Measurements from ENCODE around the gene ZNF550.

The ZNF550 gene

DNA sequence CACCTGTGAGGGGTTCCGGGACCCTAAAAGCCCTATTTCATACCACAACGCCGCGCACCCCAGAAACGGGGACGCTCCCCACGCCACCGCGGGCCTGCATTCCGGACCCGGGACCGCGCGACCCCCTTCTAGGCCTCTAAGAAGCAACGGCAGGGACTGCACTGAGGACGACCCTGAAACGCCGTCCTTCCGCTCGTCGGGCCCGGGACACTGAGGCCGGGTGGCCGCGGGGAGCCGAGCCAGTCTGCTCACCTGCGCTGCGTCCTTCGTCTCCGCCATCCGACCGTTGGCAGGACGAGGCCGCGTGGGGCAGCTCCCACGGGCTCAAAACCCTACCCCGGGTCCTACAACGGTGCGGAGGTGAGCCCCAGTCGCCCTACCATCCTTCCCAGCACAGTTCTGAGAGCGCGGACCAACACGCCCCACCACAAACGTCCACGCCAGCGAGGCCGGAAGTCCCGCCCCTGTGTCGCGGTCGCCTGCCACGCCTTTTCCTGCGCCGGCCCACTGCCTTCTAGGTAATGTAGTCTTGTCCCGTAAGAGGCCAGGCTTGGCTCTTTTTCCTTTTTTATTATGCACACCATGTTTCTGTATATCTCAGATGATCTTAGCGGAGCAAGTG lies at the start of gene ZNF550:
ZNF550 (minus strand) TSS at position 460 of the 622 bp plus-strand sequence; CDS start at position 279, 181 bp downstream.
- TF ChIP-seq GATA2 (IDR thresholded peaks at IDR 0.05; ENCODE audit: low read depth, low read length) (no peak), GATA3 (IDR thresholded peaks at IDR 0.05; ENCODE audit: low read depth, low read length) (no peak)

GRCh38 chr19:57606931-57607330 lies 47.3 kb upstream of the ZNF550 start:
- TF ChIP-seq GATA2 (IDR thresholded peaks at IDR 0.05; ENCODE audit: low read depth, low read length) (no peak), GATA3 (IDR thresholded peaks at IDR 0.05; ENCODE audit: low read depth, low read length) (no peak)

DNA sequence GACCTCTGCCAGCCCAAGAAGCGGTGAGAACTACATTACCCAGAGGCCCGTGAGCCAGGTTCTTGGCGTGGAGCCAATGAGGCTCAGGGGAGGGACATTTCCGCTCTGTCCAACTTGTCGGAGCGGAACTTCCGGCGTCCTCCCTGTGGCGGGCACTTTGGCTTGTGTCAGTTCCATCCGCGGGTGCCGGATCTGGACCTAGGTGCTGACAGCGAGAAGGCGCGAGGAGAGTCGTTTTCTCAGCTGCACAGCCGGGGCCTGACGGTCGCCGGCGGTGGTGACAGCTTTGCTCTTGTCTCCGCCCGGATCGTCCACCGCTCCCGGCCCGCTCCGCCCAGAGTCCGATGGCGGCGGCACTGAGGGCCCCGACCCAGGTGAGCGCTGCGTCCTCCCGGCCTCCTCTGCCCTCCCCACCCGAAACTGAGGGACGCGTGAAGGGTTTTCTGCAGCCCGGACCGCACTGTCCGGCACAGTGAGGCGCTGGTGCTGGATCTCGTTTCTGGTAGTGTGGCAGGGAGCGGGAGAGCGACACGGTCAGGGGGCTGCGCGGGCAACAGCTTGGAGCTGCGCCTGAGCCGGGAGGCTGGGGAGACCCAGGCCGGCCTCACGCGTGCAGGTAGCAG lies 40.2 kb upstream of the ZNF550 start, which contains the start of gene ZNF530:
ZNF530 (plus strand) TSS at position 125 of the 623 bp plus-strand sequence. CDS start 4,461 bp downstream, outside the sequence.
- TF ChIP-seq GATA2 (IDR thresholded peaks at IDR 0.05; ENCODE audit: low read depth, low read length) (no peak), GATA3 (IDR thresholded peaks at IDR 0.05; ENCODE audit: low read depth, low read length) (no peak)

DNA sequence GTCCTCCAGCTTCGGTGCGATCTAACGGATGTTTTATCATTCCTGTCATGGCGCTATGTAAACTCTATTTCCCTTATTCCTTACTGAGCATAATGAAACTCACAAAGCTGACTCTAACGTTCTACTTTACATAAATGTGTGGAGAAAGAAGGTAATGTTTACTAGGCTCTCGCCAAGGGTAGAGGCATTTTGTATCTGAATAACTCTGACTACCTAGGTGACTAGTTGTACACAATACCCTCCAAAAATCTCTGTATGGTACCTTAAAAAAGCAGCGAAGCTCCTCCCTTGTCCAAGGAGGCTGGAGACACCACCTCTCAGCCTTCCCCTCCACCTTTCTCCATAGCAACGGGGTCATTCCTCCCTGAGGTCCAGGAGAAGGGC lies 39.7 kb upstream of the ZNF550 start:
- TF ChIP-seq GATA3 (IDR thresholded peaks at IDR 0.05; ENCODE audit: low read depth, low read length): no peak
- TF ChIP-seq GATA2 (IDR thresholded peaks at IDR 0.05; ENCODE audit: low read depth, low read length): no peak

DNA sequence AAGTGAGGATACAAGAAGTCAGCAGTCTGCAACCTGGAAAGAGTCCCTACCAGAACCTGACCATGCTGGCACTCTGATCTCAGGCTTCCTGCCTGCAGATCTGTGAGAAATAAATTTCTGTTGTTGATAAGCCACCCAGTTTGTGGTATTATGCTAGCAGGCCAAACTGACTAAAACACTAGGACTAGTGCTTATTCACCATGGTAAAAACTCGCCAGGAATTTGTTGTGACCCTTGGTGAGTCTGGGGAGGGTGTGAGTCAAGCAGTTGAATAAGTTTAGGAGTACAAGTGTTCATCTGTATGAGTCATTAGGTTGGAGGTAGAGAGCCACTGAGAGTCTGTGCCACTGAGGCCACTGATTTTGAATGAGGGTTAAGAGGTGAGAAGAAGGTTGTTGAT lies 27.9 kb upstream of the ZNF550 start:
- TF ChIP-seq GATA3 (IDR thresholded peaks at IDR 0.05; ENCODE audit: low read depth, low read length) (no peak), GATA2 (IDR thresholded peaks at IDR 0.05; ENCODE audit: low read depth, low read length) (no peak)

GRCh38 chr19:57583521-57584416 lies 24.1 kb upstream of the ZNF550 start, which contains the start of gene ZIK1:
Gene ZIK1, plus strand, starts transcription at chr19:57584145. Its CDS starts 212 bp downstream, at chr19:57584357.
- TF ChIP-seq GATA2 (IDR thresholded peaks at IDR 0.05; ENCODE audit: low read depth, low read length): no peak
- TF ChIP-seq GATA3 (IDR thresholded peaks at IDR 0.05; ENCODE audit: low read depth, low read length): no peak

- no peak for TF ChIP-seq GATA2 (IDR thresholded peaks at IDR 0.05; ENCODE audit: low read depth, low read length)
- TF ChIP-seq GATA3 (IDR thresholded peaks at IDR 0.05; ENCODE audit: low read depth, low read length): no peak
Measured at GRCh38 chr19:57583104-57583520, 23.4 kb upstream of the ZNF550 start.

DNA sequence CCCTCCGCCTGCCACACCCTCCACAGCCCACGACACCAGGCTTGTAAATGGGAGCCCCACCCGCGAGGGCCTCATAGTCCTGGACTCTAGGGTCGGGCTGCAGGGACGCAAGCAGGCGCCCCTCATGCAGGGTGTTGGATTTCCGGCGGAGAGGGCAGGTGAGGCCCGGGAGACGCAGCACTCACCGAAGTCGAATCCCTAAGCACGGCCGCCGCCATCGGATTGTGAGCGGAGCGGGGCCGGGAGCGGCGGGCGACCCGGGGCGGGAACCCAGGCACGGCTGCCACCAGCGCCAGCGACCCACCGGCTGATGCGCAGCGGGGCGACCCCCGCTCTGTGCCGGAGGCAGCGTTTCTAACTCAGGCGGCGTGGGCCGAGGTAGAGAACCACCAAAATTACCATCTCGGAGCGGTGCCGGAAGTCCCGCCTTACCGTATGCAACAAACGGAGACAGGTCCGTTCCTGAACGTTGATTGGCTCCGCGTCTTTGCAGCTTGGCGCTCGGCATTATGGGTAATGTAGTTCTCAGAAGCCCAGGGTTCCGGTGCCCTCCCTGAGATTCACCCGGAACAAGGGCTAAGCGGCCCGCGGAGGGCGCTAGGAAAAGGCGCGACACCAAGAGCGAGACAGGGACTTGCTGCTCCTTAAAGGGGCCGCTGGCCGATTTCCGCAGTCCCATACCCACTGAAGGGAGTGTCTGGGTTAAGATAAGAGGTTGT lies 19.0 kb upstream of the ZNF550 start, which contains the start of gene ZNF416:
ZNF416 (minus strand) TSS at position 425 of the 719 bp plus-strand sequence; CDS start at position 218, 207 bp downstream.
- TF ChIP-seq GATA3 (IDR thresholded peaks at IDR 0.05; ENCODE audit: low read depth, low read length) (no peak), GATA2 (IDR thresholded peaks at IDR 0.05; ENCODE audit: low read depth, low read length) (no peak)

DNA sequence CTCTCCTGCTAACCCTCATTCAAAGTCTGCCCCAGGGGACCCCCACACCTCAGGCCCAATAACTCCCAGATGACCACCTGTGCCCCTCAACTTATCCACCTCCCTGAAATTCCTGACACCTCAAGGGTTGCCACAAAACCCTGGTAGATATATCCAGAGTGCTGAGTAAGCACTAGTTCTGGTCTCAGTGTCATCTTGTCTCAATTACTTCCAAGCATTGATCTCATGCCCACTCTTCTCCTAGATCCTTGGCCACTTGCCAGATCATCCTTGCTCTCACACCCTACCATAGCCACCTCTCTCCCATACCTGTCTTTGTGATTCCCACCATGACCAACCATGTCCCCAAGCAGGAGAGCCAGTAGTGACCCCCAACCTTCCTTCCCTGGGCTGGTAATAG lies 17.0 kb upstream of the ZNF550 start:
- TF ChIP-seq GATA2 (IDR thresholded peaks at IDR 0.05; ENCODE audit: low read depth, low read length): no peak
- no peak for TF ChIP-seq GATA3 (IDR thresholded peaks at IDR 0.05; ENCODE audit: low read depth, low read length)

DNA sequence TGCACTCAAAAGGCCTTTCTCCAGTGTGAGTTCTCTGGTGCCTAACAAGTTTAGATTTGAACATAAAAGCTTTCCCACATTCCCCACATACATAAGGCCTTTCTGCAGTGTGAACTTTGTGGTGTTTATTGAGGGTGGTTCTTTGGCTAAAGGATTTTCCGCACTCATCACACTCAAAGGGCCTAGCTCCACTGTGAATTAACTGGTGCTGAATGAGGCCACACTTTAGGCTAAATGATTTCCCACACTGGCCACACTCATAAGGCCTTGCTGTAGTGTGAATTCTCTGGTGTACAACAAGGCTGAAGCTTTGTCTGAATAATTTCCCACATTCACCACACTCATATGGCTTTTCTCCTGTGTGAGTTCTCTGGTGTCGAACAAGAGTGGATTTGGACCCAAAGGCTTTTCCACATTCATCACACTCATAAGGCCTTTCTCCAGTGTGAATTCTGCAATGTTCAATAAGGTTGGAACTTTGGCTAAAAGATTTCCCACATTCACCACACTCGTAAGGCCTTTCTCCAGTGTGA lies 12.8 kb upstream of the ZNF550 start:
- no peak for TF ChIP-seq GATA3 (IDR thresholded peaks at IDR 0.05; ENCODE audit: low read depth, low read length)
- no peak for TF ChIP-seq GATA2 (IDR thresholded peaks at IDR 0.05; ENCODE audit: low read depth, low read length)

GRCh38 chr19:57570707-57571106 lies 11.0 kb upstream of the ZNF550 start:
- no peak for TF ChIP-seq GATA3 (IDR thresholded peaks at IDR 0.05; ENCODE audit: low read depth, low read length)

DNA sequence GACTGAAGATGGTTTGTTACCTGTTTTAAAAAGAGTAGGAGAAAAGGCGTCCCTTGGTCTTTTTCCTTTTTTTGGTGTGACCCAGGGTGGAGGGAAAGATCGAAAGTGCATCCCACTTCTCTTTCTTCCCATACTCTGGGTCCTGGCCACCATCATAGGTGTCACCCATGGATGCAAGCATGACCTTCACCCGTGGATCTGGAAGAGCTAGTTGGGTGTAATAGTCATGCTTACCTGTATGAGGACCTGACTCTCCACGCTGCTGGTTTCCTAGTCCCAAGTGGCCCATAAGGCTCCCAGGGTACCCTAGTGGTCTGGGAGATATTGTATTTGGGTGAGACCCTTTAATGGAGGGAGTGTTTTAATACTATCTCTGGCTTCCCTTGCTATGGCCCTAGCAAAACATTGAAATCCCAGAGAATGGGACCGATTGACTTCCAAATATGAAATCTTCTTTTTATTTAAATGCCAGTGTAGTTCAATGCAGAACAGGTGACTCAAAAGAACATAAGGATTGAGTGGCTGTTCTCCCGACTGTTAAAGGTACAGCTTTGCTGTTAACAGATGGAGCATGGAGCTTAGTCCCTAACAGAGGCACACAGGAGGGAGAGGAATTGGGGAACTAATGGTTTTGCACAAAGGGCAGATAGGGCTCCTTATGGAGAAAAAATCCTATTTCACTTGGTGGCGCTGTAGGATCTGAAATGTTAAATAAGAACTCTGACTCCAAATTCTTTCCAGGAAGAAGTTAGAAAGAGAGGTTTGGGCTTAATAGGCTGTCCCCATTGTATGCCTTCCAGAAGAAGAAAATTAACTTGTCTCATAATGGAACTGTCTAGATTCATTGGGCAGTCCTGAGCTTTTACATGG lies 7.0 kb upstream of the ZNF550 start:
- TF ChIP-seq GATA2 (IDR thresholded peaks at IDR 0.05; ENCODE audit: low read depth, low read length) (no peak), GATA3 (IDR thresholded peaks at IDR 0.05; ENCODE audit: low read depth, low read length) (no peak)

All from SH-SY5Y (cell line).